Stimulated activated CD4-positive, alpha-beta T cell treated with anti-CD3 and anti-CD28 coated beads, Interleukin-15, amount 100 ng/mL, for 1 hour (primary cell): Measurements from ENCODE around the gene B3GAT1.
"Not testable (repeated sequence)": the region's sequence is repeated elsewhere in the genome, so short reads cannot be mapped to it uniquely, and the experiment has no call there.

Source experiments
- DNase-seq, 2 donors: peaks; one replicate each; pipeline ENCODE4 v3.0.0-alpha.2; 2020; ENCODE audit warnings: low read depth in 1 of 2, low spot score in 1 of 2

The B3GAT1 gene

GRCh38 chr11:134358165-134358855, 53.7 kb downstream of the B3GAT1 start:
- no peak for DNase-seq

- DNase-seq = no peak
Measured at GRCh38 chr11:134357545-134357839, 54.5 kb downstream of the B3GAT1 start.

- DNase-seq = no peak
Measured at GRCh38 chr11:134356656-134357544, 55.1 kb downstream of the B3GAT1 start.

- DNase-seq = no peak
Measured at GRCh38 chr11:134355656-134356055, 56.4 kb downstream of the B3GAT1 start.

GRCh38 chr11:134355136-134355535, 56.9 kb downstream of the B3GAT1 start:
- DNase-seq = no peak

- no peak for DNase-seq
Measured at GRCh38 chr11:134352111-134352510, 59.9 kb downstream of the B3GAT1 start.

GRCh38 chr11:134350381-134350780, 61.7 kb downstream of the B3GAT1 start:
- no peak for DNase-seq

GRCh38 chr11:134349802-134350355, 62.2 kb downstream of the B3GAT1 start:
- no peak for DNase-seq

GRCh38 chr11:134349109-134349801, 62.8 kb downstream of the B3GAT1 start:
- DNase-seq = no peak

- no peak for DNase-seq
Measured at GRCh38 chr11:134347441-134347840, 64.6 kb downstream of the B3GAT1 start.

GRCh38 chr11:134346976-134347350, 65.1 kb downstream of the B3GAT1 start:
- no peak for DNase-seq

GRCh38 chr11:134346101-134346975, 65.7 kb downstream of the B3GAT1 start:
- no peak for DNase-seq

- no peak for DNase-seq
Measured at GRCh38 chr11:134345237-134345550, 66.8 kb downstream of the B3GAT1 start.

GRCh38 chr11:134344497-134345236, 67.4 kb downstream of the B3GAT1 start:
- not testable (repeated sequence) for DNase-seq

GRCh38 chr11:134343646-134344045, 68.4 kb downstream of the B3GAT1 start:
- no peak for DNase-seq

GRCh38 chr11:134342572-134343340, 69.3 kb downstream of the B3GAT1 start:
- no peak for DNase-seq

GRCh38 chr11:134341805-134342571, 70.1 kb downstream of the B3GAT1 start:
- no peak for DNase-seq

- no peak for DNase-seq
Measured at GRCh38 chr11:134340354-134340964, 71.6 kb downstream of the B3GAT1 start.
